DND-41 (cell line): ENCODE results near the gene CHRNA5.

Source experiments
- EZH2 ChIP-seq: IDR thresholded peaks from 3 replicates; pipeline ENCODE4 v1.6.1; 2012; ENCODE audit warnings: borderline replicate concordance, low read depth, mild to moderate bottlenecking, moderate library complexity, low read length, inconsistent platforms; ENCODE audit not compliant: severe bottlenecking
- TF ChIP-seq, protein P1 (sequence below): IDR thresholded peaks from 2 replicates; pipeline ENCODE4 v1.5.1; 2012; ENCODE audit warnings: borderline replicate concordance, low read length, moderate library complexity, mild to moderate bottlenecking; ENCODE audit not compliant: poor library complexity, severe bottlenecking; ENCODE audit errors: extremely low read depth

DNA sequence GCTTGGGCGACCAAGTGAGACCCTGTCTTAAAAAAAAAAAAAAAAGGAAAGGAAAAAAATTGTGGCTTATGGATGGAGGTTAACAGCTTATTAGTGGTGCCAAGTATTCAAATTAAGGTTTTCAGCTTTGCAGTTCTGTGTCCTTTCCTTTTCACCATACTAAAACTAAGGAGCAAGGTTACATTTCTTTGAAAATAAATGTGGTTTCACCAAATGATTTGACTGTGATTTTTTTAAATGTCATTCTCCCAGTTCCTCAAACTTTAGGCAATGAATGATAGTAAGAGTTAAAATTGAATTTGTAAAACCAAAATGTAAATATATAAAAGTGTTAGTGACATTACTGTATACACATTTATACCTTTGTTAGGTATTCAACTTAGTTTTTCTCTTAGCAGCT is 9.6 kb downstream of the CHRNA5 start:
- TF ChIP-seq, protein P1, sequence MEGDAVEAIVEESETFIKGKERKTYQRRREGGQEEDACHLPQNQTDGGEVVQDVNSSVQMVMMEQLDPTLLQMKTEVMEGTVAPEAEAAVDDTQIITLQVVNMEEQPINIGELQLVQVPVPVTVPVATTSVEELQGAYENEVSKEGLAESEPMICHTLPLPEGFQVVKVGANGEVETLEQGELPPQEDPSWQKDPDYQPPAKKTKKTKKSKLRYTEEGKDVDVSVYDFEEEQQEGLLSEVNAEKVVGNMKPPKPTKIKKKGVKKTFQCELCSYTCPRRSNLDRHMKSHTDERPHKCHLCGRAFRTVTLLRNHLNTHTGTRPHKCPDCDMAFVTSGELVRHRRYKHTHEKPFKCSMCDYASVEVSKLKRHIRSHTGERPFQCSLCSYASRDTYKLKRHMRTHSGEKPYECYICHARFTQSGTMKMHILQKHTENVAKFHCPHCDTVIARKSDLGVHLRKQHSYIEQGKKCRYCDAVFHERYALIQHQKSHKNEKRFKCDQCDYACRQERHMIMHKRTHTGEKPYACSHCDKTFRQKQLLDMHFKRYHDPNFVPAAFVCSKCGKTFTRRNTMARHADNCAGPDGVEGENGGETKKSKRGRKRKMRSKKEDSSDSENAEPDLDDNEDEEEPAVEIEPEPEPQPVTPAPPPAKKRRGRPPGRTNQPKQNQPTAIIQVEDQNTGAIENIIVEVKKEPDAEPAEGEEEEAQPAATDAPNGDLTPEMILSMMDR: no peak
- TF ChIP-seq EZH2: no peak
